ENCODE data around the gene MYO18A. TPM values are rescaled to one million over a fixed set of nuclear protein-coding genes. Genes with fewer than 3 reads are reported as not detected.

The MYO18A gene
- total and polyA plus RNA-seq, 10 of the 15 experiments (the other 5 are each of a cell fraction or from before 2014, with no cell fraction given) = 2.9 to 66.0 (median 24.5) TPM

GRCh38 chr17:29155227-29155965 lies 24.8 kb downstream of the MYO18A start:
- CTCF ChIA-PET = interaction anchor here (0.7 to 3.5 kb wide), 6 partner anchors 13 to 89 kb away, joined by 3 to 13 read pairs (median 3); partner anchors contain the start of gene MYO18A
- H3K27ac ChIP-seq (ENCODE audit: control insufficient read depth, insufficient read depth) = no peak overlapping the region
- ATAC-seq = peak; percentile 79
- in situ Hi-C loops (cut with MboI) = no loop called here
- RAD21 ChIA-PET (ENCODE audit: unreplicated experiment) = interaction anchor here (0.6 to 1.9 kb wide), 5 partner anchors 21 to 57 kb away, joined by 3 to 5 read pairs (median 4); partner anchors contain the start of gene MYO18A
- no peak overlapping the region for H2AFZ ChIP-seq (ENCODE audit: control insufficient read depth, low read depth, low read length)
- no peak overlapping the region for H3K4me3 ChIP-seq
- H3K9ac ChIP-seq (ENCODE audit: control insufficient read depth, insufficient read depth, low read length) = no peak overlapping the region
- H3K27me3 ChIP-seq (replicated peaks in 1 of 2; ENCODE audit: control insufficient read depth in 2 of 2, insufficient read depth in 2 of 2, low read length in 1 of 2) = no peaks in the 10 kb centered on the region
- POLR2A ChIA-PET = interaction anchor here (0.5 to 2.5 kb wide), 3 partner anchors 10 to 139 kb away, joined by 3 to 8 read pairs (median 7); partner anchors contain the start of gene NUFIP2
- no peak overlapping the region for H3K4me2 ChIP-seq (ENCODE audit: control insufficient read depth, insufficient read depth)
- no peaks in the 10 kb centered on the region; a peak in 2 of 4 replicates for H3K36me3 ChIP-seq (ENCODE audit: control insufficient read depth in 2 of 2, insufficient read depth in 2 of 2, low read length in 1 of 2)
- no peaks in the 10 kb centered on the region for H3K9me3 ChIP-seq (replicated peaks; ENCODE audit: control insufficient read depth, insufficient read depth, low read length)
- WGBS (ENCODE audit: insufficient coverage, insufficient replicate concordance, low lambda C conversion rate, missing lambda C conversion rate) = 72% methylated on average over 11 of the region's 11 CpGs
- FAIRE-seq = no peak
- SMC1A ChIA-PET (ENCODE audit: uncharacterized antibody, unreplicated experiment) = interaction anchor here (1.3 kb wide), 1 partner anchor 25 kb away, joined by 3 read pairs; the partner anchor contains the start of gene MYO18A
- peaks cover 11% of the 10 kb centered on the region for H3K4me1 ChIP-seq (ENCODE audit: control insufficient read depth, insufficient read depth, low read length)
- intact Hi-C loops (cut with micrococcal nuclease; ENCODE audit: unreplicated experiment) = no loop called here
- H4K20me1 ChIP-seq (ENCODE audit: control insufficient read depth, insufficient read depth) = no peaks in the 10 kb centered on the region
- no TSS peak for BruUV-seq (replicated peaks)
- H3K79me2 ChIP-seq (ENCODE audit: control insufficient read depth, insufficient read depth, low read length) = no peaks in the 10 kb centered on the region
- DNase-seq (ENCODE audit: low read depth, low spot score) = no peak
- no peak for TF ChIP-seq IKZF2 (IDR thresholded peaks at IDR 0.05)
- TF ChIP-seq, protein P1, sequence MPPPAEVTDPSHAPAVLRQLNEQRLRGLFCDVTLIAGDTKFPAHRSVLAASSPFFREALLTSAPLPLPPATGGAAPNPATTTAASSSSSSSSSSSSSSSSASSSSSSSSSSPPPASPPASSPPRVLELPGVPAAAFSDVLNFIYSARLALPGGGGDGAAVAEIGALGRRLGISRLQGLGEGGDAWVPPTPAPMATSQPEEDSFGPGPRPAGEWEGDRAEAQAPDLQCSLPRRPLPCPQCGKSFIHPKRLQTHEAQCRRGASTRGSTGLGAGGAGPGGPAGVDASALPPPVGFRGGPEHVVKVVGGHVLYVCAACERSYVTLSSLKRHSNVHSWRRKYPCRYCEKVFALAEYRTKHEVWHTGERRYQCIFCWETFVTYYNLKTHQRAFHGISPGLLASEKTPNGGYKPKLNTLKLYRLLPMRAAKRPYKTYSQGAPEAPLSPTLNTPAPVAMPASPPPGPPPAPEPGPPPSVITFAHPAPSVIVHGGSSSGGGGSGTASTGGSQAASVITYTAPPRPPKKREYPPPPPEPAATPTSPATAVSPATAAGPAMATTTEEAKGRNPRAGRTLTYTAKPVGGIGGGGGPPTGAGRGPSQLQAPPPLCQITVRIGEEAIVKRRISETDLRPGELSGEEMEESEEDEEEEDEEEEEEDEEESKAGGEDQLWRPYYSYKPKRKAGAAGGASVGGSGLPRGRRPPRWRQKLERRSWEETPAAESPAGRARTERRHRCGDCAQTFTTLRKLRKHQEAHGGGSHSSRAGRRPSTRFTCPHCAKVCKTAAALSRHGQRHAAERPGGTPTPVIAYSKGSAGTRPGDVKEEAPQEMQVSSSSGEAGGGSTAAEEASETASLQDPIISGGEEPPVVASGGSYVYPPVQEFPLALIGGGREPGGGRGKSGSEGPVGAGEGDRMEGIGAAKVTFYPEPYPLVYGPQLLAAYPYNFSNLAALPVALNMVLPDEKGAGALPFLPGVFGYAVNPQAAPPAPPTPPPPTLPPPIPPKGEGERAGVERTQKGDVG (CRISPR knock-in tag; IDR thresholded peaks at IDR 0.05) = no peak
- TF ChIP-seq STAT1 (conservative IDR thresholded peaks at IDR 0.05) = no peak
- TF ChIP-seq NR2C1 (IDR thresholded peaks at IDR 0.05) = peak; percentile 76
- TF ChIP-seq PBX3 (IDR thresholded peaks at IDR 0.05; ENCODE audit: insufficient replicate concordance, low read depth, low read length) = no peak
- no peak for TF ChIP-seq CBX5 (IDR thresholded peaks at IDR 0.05; ENCODE audit: low read depth)
- TF ChIP-seq NRF1 (conservative IDR thresholded peaks at IDR 0.05; ENCODE audit: low read depth, low read length) = no peak
- TF ChIP-seq TAF1 (IDR thresholded peaks at IDR 0.05; ENCODE audit: borderline replicate concordance, low read depth, low read length) = no peak
- TF ChIP-seq E2F4 (IDR thresholded peaks at IDR 0.05; ENCODE audit: low read depth, low read length) = no peak
- TF ChIP-seq NR2F1 (conservative IDR thresholded peaks at IDR 0.05) = peak; percentile 87
- no peak for TF ChIP-seq NKRF (conservative IDR thresholded peaks at IDR 0.05)
- TF ChIP-seq SPI1 (IDR thresholded peaks at IDR 0.05; ENCODE audit: borderline replicate concordance, insufficient read depth, low read depth, low read length) = peak; percentile 50; the same call in 1 of the 2 replicates
- no peak for TF ChIP-seq BCL11A (IDR thresholded peaks at IDR 0.05; ENCODE audit: low read depth, low read length)
- TF ChIP-seq IKZF1 (conservative IDR thresholded peaks at IDR 0.05) = 0 out of 2 replicates have a peak, but pooled peaks have one; percentile 18
- TF ChIP-seq SUPT20H (IDR thresholded peaks at IDR 0.05; ENCODE audit: borderline replicate concordance, control insufficient read depth, low read depth, low read length) = no peak
- TF ChIP-seq EED (IDR thresholded peaks at IDR 0.05; ENCODE audit: low read depth) = no peak

All from GM12878 (cell line).